ENCODE results near the gene PRKG1. TPM values are rescaled to one million over a fixed set of nuclear protein-coding genes. Genes with fewer than 3 reads are reported as not detected.

Gene PRKG1
- total and polyA plus RNA-seq, 4 donors: 0.46 to 5.1 (median 1.5) TPM

DNA sequence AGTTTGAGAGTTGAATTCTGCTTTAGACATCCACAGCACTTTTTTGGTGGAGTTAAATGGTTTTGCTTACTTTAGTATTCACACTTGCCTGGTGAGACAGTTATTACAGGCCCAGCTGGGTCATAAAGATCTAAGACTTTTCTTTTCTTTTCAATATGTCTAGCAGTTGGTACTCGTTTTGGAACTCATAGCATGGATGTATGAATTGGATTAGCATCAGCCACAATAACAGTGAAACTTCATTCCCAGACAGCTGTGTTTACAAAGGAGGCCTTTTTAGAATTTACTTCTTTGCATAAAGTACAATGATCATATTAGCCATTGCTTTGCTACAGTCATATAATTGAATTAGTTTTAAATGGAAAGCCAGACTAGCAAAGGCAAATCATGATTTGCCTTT is 1071.3 kb downstream of the PRKG1 start:
- H3K9me3 ChIP-seq (ENCODE audit: control insufficient read depth in 4 of 4, low read length in 3 of 4): no peaks in the 10 kb centered on the region
- no peak overlapping the region for H3K4me3 ChIP-seq (ENCODE audit: low read depth in 1 of 3, low read length in 3 of 3)
- no peak for DNase-seq (ENCODE audit: low spot score)
- TF ChIP-seq FOXA1 (IDR thresholded peaks at IDR 0.05) (no peak), REST (IDR thresholded peaks at IDR 0.05) (no peak), MAX (IDR thresholded peaks at IDR 0.05) (no peak), FOXA2 (IDR thresholded peaks at IDR 0.05) (no peak), HNF4A (conservative IDR thresholded peaks at IDR 0.05) (no peak), TAF1 (conservative IDR thresholded peaks at IDR 0.05) (no peak), GABPA (IDR thresholded peaks at IDR 0.05 in 1 of 2, conservative IDR thresholded peaks at IDR 0.05 in 1 of 2) (no peak), YY1 (IDR thresholded peaks at IDR 0.05) (no peak), NR2F2 (IDR thresholded peaks at IDR 0.05) (no peak), EGR1 (IDR thresholded peaks at IDR 0.05; ENCODE audit: low read depth in 2 of 2) (no peak), JUND (IDR thresholded peaks at IDR 0.05) (no peak), RXRA (IDR thresholded peaks at IDR 0.05) (no peak), RAD21 (IDR thresholded peaks at IDR 0.05) (no peak), SP1 (IDR thresholded peaks at IDR 0.05) (no peak), HNF4G (IDR thresholded peaks at IDR 0.05) (no peak)
- TF ChIP-seq, protein P1, sequence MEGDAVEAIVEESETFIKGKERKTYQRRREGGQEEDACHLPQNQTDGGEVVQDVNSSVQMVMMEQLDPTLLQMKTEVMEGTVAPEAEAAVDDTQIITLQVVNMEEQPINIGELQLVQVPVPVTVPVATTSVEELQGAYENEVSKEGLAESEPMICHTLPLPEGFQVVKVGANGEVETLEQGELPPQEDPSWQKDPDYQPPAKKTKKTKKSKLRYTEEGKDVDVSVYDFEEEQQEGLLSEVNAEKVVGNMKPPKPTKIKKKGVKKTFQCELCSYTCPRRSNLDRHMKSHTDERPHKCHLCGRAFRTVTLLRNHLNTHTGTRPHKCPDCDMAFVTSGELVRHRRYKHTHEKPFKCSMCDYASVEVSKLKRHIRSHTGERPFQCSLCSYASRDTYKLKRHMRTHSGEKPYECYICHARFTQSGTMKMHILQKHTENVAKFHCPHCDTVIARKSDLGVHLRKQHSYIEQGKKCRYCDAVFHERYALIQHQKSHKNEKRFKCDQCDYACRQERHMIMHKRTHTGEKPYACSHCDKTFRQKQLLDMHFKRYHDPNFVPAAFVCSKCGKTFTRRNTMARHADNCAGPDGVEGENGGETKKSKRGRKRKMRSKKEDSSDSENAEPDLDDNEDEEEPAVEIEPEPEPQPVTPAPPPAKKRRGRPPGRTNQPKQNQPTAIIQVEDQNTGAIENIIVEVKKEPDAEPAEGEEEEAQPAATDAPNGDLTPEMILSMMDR (IDR thresholded peaks at IDR 0.05; ENCODE audit: low read depth, low read length, missing input control): no peak
- TF ChIP-seq, protein P2, sequence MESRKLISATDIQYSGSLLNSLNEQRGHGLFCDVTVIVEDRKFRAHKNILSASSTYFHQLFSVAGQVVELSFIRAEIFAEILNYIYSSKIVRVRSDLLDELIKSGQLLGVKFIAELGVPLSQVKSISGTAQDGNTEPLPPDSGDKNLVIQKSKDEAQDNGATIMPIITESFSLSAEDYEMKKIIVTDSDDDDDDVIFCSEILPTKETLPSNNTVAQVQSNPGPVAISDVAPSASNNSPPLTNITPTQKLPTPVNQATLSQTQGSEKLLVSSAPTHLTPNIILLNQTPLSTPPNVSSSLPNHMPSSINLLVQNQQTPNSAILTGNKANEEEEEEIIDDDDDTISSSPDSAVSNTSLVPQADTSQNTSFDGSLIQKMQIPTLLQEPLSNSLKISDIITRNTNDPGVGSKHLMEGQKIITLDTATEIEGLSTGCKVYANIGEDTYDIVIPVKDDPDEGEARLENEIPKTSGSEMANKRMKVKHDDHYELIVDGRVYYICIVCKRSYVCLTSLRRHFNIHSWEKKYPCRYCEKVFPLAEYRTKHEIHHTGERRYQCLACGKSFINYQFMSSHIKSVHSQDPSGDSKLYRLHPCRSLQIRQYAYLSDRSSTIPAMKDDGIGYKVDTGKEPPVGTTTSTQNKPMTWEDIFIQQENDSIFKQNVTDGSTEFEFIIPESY (IDR thresholded peaks at IDR 0.05): no peak
- TF ChIP-seq, protein P3, sequence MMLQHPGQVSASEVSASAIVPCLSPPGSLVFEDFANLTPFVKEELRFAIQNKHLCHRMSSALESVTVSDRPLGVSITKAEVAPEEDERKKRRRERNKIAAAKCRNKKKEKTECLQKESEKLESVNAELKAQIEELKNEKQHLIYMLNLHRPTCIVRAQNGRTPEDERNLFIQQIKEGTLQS (IDR thresholded peaks at IDR 0.05): no peak
- H3K36me3 ChIP-seq (ENCODE audit: control insufficient read depth in 4 of 4, insufficient read depth in 3 of 4, low read depth in 1 of 4, low read length in 3 of 4): no peaks in the 10 kb centered on the region
- no peaks in the 10 kb centered on the region for H3K27me3 ChIP-seq (ENCODE audit: control insufficient read depth in 4 of 4, insufficient read depth in 4 of 4, low read length in 3 of 4)
- 44% methylated on average over 1 of the region's 1 CpG for WGBS
- H3K27ac ChIP-seq (ENCODE audit: low read depth in 1 of 2, low read length in 2 of 2): no peak overlapping the region
- no peak overlapping the region for H3K9ac ChIP-seq (ENCODE audit: low read depth in 1 of 2, low read length in 2 of 2)
- no peaks in the 10 kb centered on the region for H3K4me1 ChIP-seq (ENCODE audit: control insufficient read depth in 4 of 4, insufficient read depth in 4 of 4, low read length in 3 of 4)
